Measurements from ENCODE around the gene TEAD1.

DNA sequence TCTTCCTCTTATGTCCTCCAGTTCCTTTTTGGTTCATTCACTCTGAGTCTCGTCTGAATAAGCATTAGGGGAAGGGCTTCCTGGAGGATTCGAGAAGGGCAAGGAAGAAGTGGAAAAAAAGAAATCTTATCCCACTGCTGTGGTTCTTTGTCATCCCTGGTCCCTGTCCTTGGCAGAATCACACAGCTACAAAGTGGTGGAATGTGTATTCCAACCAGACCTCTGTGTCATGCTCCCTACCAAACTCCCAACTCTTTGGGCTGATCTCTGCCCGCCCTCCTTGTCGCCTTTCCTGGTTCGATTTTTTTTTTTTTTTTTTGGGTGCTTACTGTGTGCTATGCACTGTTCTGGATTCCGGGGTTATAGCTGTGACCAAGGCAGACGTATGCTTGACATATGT, 61.0 kb downstream of the TEAD1 start:
- TF ChIP-seq, protein P1, sequence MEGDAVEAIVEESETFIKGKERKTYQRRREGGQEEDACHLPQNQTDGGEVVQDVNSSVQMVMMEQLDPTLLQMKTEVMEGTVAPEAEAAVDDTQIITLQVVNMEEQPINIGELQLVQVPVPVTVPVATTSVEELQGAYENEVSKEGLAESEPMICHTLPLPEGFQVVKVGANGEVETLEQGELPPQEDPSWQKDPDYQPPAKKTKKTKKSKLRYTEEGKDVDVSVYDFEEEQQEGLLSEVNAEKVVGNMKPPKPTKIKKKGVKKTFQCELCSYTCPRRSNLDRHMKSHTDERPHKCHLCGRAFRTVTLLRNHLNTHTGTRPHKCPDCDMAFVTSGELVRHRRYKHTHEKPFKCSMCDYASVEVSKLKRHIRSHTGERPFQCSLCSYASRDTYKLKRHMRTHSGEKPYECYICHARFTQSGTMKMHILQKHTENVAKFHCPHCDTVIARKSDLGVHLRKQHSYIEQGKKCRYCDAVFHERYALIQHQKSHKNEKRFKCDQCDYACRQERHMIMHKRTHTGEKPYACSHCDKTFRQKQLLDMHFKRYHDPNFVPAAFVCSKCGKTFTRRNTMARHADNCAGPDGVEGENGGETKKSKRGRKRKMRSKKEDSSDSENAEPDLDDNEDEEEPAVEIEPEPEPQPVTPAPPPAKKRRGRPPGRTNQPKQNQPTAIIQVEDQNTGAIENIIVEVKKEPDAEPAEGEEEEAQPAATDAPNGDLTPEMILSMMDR (IDR thresholded peaks at IDR 0.05; ENCODE audit: poor library complexity, severe bottlenecking) = no peak
- TF ChIP-seq EP300 (conservative IDR thresholded peaks at IDR 0.05; ENCODE audit: poor library complexity, severe bottlenecking) (no peak), POLR2AphosphoS5 (IDR thresholded peaks at IDR 0.05) (no peak)
- TF ChIP-seq, protein P2, sequence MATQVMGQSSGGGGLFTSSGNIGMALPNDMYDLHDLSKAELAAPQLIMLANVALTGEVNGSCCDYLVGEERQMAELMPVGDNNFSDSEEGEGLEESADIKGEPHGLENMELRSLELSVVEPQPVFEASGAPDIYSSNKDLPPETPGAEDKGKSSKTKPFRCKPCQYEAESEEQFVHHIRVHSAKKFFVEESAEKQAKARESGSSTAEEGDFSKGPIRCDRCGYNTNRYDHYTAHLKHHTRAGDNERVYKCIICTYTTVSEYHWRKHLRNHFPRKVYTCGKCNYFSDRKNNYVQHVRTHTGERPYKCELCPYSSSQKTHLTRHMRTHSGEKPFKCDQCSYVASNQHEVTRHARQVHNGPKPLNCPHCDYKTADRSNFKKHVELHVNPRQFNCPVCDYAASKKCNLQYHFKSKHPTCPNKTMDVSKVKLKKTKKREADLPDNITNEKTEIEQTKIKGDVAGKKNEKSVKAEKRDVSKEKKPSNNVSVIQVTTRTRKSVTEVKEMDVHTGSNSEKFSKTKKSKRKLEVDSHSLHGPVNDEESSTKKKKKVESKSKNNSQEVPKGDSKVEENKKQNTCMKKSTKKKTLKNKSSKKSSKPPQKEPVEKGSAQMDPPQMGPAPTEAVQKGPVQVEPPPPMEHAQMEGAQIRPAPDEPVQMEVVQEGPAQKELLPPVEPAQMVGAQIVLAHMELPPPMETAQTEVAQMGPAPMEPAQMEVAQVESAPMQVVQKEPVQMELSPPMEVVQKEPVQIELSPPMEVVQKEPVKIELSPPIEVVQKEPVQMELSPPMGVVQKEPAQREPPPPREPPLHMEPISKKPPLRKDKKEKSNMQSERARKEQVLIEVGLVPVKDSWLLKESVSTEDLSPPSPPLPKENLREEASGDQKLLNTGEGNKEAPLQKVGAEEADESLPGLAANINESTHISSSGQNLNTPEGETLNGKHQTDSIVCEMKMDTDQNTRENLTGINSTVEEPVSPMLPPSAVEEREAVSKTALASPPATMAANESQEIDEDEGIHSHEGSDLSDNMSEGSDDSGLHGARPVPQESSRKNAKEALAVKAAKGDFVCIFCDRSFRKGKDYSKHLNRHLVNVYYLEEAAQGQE (IDR thresholded peaks at IDR 0.05; ENCODE audit: borderline replicate concordance) = no peak

Data from neural cell (in vitro differentiated cells).